Subcutaneous adipose tissue (tissue), 4 donors: Measurements from ENCODE around the gene RGS11. TPM values are rescaled to one million over a fixed set of nuclear protein-coding genes. Genes with fewer than 3 reads are reported as not detected.

ENCODE experiments used
- CTCF ChIP-seq: fragments of 450-650 bp; IDR thresholded peaks from one replicate; pipeline ENCODE4 v1.5.1; 2016; ENCODE audit warnings: low read depth, mild to moderate bottlenecking, control low read depth, antibody characterized with exemption, moderate library complexity
- total RNA-seq, 4 donors: library from RNA; depleted of rRNA; stranded (reverse); fragments of >200 nt; gene quantifications; one replicate each; pipeline ENCODE4 v1.1.0, GENCODE V29; 2016

RGS11 gene
- total RNA-seq, 4 donors from 2014 or later, result 6.2 to 20.2 (median 11.4) TPM

DNA sequence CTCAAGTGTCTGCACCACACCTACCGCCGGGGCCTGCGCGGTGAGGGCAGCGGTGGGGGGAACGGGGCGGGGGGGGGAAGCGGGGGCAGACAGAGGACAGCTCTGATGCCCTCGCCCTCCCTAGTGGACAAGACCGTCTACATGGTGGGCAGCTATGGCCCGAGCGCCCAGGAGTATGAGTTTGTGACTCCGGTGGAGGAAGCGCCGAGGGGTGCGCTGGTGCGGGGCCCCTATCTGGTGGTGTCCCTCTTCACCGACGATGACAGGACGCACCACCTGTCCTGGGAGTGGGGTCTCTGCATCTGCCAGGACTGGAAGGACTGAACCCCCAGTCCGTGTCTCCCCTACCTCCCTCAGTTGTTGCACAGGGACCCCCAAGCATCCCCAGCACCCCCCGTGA is 6.7 kb upstream of the RGS11 start:
- no peak for TF ChIP-seq CTCF

GRCh38 chr16:281660-282255 is 6.0 kb upstream of the RGS11 start:
- TF ChIP-seq CTCF, result no peak

DNA sequence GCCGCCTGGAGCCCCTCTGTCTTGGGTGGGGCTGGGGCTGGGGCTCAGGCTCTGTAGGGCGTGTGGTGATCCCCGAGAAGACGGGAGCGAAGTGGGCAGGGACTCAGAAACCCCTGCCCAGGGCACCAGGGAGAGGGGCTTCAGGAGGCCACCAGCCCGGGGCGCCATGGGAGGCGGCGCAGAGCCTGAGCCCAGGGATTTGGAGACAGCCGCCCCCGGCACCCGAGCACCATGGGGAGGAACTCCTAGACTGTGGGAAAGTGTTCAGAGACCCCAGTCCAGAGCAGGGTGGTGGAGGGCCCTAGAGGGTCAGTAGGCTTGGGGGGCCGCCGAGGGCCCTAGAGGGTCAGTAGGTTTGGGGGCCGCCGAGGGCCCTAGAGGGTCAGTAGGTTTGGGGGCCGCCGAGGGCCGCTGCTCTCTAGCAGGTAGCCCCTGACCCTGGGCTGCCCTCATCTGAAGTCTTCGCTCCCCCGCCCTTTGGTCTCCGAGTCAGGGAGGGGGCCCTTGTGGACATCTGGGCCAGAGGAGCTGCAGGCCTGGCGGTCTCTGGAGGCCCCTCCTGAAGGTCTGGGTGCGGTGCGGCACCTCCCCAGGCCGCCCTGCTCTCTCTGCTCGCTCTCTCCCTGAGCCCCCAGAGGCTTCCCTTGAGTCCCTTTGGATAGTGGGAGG is 5.4 kb upstream of the RGS11 start:
- TF ChIP-seq CTCF, result no peak

DNA sequence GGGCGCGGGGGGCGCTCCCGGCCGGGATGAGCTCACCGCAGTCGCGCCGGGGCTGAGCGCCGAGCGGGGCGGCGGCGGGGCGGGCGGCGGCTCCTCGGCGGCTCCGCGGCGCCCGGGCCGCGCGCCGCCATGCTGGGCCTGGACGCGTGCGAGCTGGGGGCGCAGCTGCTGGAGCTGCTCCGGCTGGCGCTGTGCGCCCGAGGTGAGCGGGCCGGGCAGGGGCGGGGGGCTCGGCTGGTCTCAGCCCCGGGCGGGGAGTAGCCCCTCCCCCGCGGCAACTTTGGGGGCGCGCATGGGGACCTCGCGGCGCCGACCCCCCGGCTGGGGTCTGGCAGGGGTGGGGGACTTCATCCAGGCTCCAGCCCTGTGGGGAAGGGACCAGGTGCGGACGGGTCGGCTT is 4.8 kb upstream of the RGS11 start, which contains the start of gene ARHGDIG:
TSS of gene ARHGDIG (plus strand) at position 40 of the 400 bp plus-strand sequence. CDS start at position 130, 90 bp downstream.
- no peak for TF ChIP-seq CTCF

GRCh38 chr16:280005-280460 is 4.3 kb upstream of the RGS11 start:
- no peak for TF ChIP-seq CTCF

DNA sequence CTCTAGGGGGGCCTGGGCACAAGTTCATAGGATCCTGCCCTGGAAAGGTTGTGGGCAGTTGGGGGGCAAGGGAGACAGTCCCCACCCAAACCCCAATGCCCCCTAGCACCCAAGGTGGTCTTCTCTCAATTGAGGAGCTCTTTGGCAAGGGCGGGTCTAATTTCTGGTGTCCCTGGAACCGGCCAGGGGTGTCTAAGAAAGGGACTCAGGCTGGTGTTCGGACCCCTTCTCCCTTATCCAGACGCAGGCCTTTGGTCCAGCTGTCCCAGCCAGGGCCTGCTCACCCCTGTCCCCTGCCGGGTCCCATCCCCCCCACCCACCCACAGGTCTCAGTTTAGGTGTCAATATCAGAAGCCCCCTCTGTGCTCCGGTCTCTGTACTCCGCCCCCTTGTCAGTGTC is 3.8 kb upstream of the RGS11 start:
- TF ChIP-seq CTCF, result no peak

- TF ChIP-seq CTCF, result no peak
These were observed 3.2 kb upstream of the RGS11 start for GRCh38 chr16:278863-279366.
